HFFc6 (cell line): ENCODE data around the gene BIN2. TPM values are rescaled to one million over a fixed set of nuclear protein-coding genes. Genes with fewer than 3 reads are reported as not detected.
A peak's percentile ranks its signal among the peaks of the same experiment; 100 is the strongest.
"Not testable (repeated sequence)": the region's sequence is repeated elsewhere in the genome, so short reads cannot be mapped to it uniquely, and the experiment has no call there.

Experiments
- DNase-seq: peaks from one replicate; pipeline ENCODE4 v3.0.0-alpha.2; 2018
- H3K27ac Mint-ChIP-seq: 2 replicates; pipeline ENCODE4 v1.8.0; 2020; ENCODE audit warnings: mild to moderate bottlenecking, mixed read lengths
- H3K27me3 Mint-ChIP-seq: 2 replicates; pipeline ENCODE4 v1.8.0; 2021; ENCODE audit warnings: mild to moderate bottlenecking, moderate library complexity, mixed read lengths; ENCODE audit not compliant: insufficient read depth
- H3K36me3 Mint-ChIP-seq: 2 replicates; pipeline ENCODE4 v1.8.0; 2021; ENCODE audit warnings: low read depth, mixed read lengths
- H3K4me1 Mint-ChIP-seq: 2 replicates; pipeline ENCODE4 v1.8.0; 2020; ENCODE audit warnings: low read depth, mixed read lengths
- H3K4me3 Mint-ChIP-seq: 2 replicates; pipeline ENCODE4 v1.8.0; 2020; ENCODE audit warnings: mild to moderate bottlenecking, moderate library complexity, mixed read lengths
- H3K9me3 Mint-ChIP-seq: 2 replicates; pipeline ENCODE4 v1.8.0; 2020; ENCODE audit warnings: mild to moderate bottlenecking, mixed read lengths
- CTCF ChIP-seq: fragments of 200-600 bp; sonication (generic); IDR thresholded peaks from 2 replicates; pipeline ENCODE4 v1.5.0; 2021; ENCODE audit warnings: antibody characterized with exemption, mild to moderate bottlenecking
- total RNA-seq, 6 experiments: library from RNA; stranded (reverse); fragmentation: NEBNext Ultra II Directional; extraction: Animal tissue kit (Norgen Biotek cat#: 25700); gene quantifications; 2 replicates in 1 of 6; 3 replicates in 5 of 6; pipeline ENCODE4 v1.2.3, GENCODE V29; 2021

Gene BIN2
- total RNA-seq, 6 experiments from 2014 or later: not detected

GRCh38 chr12:51262758-51263177 is 61.2 kb downstream of the BIN2 start:
- Mint-ChIP-seq H3K4me1 (peaks cover 44% of the 10 kb centered on the region), H3K27ac (peak overlapping the region; percentile 65), H3K36me3 (peaks cover 20% of the 10 kb centered on the region), H3K9me3 (no peaks in the 10 kb centered on the region), H3K27me3 (no peaks in the 10 kb centered on the region), H3K4me3 (peak overlapping the region; percentile 28; the same call in 1 of the 2 replicates)
- peak; percentile 73 for TF ChIP-seq CTCF
- DNase-seq: peak; percentile 52

- H3K4me3 Mint-ChIP-seq, DNase-seq, H3K27me3 Mint-ChIP-seq, H3K9me3 Mint-ChIP-seq, H3K27ac Mint-ChIP-seq: not testable (repeated sequence)
- peaks cover 20% of the 10 kb centered on the region for H3K36me3 Mint-ChIP-seq
- H3K4me1 Mint-ChIP-seq: peaks cover 16% of the 10 kb centered on the region
These were observed 64.4 kb downstream of the BIN2 start for GRCh38 chr12:51259600-51259999.

- Mint-ChIP-seq H3K4me3 (no peak overlapping the region), H3K9me3 (no peaks in the 10 kb centered on the region), H3K36me3 (peaks cover 17% of the 10 kb centered on the region), H3K27me3 (peaks cover 4% of the 10 kb centered on the region), H3K4me1 (peaks cover 4% of the 10 kb centered on the region; the same call in 1 of the 2 replicates), H3K27ac (no peak overlapping the region; the same call in 1 of the 2 replicates)
- no peak for DNase-seq
- TF ChIP-seq CTCF: no peak
These were observed 69.4 kb downstream of the BIN2 start for GRCh38 chr12:51254536-51254935.

- Mint-ChIP-seq H3K4me3 (no peak overlapping the region), H3K4me1 (peaks cover 4% of the 10 kb centered on the region; the same call in 1 of the 2 replicates), H3K36me3 (peaks cover 17% of the 10 kb centered on the region), H3K27ac (no peak overlapping the region), H3K9me3 (no peaks in the 10 kb centered on the region), H3K27me3 (peaks cover 4% of the 10 kb centered on the region)
- DNase-seq: no peak
- no peak for TF ChIP-seq CTCF
These were observed 70.7 kb downstream of the BIN2 start for GRCh38 chr12:51253276-51253675.

- H3K27me3 Mint-ChIP-seq: no peaks in the 10 kb centered on the region
- no peak for TF ChIP-seq CTCF
- peaks cover 36% of the 10 kb centered on the region for H3K36me3 Mint-ChIP-seq
- H3K9me3 Mint-ChIP-seq: no peaks in the 10 kb centered on the region
- no peak overlapping the region for H3K4me3 Mint-ChIP-seq
- peak overlapping the region; percentile 62 for H3K27ac Mint-ChIP-seq
- no peak for DNase-seq
- peaks cover 38% of the 10 kb centered on the region for H3K4me1 Mint-ChIP-seq
These were observed 76.3 kb downstream of the BIN2 start for GRCh38 chr12:51247523-51248206.

- Mint-ChIP-seq H3K9me3 (no peaks in the 10 kb centered on the region), H3K36me3 (peaks cover 42% of the 10 kb centered on the region), H3K27ac (peak overlapping the region; percentile 74), H3K27me3 (no peaks in the 10 kb centered on the region), H3K4me1 (peaks cover 48% of the 10 kb centered on the region), H3K4me3 (peak overlapping the region; percentile 23; the same call in 1 of the 2 replicates)
- DNase-seq: no peak
- no peak for TF ChIP-seq CTCF
These were observed 77.6 kb downstream of the BIN2 start for GRCh38 chr12:51246254-51246853.
